GM21619 (cell line): ENCODE measurements around the gene TIMM23.

ENCODE experiments used
- ATAC-seq: cut with Tn5 transposase; IDR thresholded peaks from one replicate; pipeline ENCODE4 v1.9.1; 2021; ENCODE audit not compliant: unreplicated experiment

TIMM23 gene

DNA sequence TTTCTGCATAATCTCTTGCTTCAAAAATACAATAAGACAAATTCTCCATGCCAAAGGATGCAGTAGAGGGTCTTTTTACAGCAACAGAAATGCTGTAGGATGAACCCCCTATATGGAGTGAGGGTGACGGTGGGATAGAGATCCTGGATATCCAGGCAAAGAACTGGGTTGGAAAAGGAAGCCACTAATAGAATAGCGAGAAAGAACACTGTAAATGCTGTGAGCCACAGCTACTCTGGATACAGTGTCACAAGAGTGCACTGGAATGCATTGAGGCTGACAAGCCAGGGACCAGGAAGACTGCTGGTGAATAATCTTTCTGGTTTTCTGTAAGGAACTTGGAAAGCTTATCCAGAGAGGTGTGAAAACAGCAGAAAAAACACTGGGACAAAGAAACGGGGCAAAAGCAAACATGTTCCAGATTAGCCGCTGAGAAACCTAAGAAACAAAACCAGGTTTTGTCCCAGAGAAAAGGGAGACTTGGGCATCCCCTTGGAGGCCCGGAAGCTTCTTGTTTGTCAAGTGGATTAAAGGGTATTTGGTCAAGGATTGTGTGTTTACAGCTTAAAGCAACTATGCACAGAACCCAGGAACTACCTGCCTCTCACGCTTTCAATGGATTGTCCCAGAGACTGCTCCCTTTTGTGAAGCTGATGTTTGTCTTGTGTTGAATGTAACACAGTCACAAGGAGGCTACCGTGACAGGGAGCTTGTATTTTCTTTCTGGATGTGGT lies 79.9 kb downstream of the TIMM23 start:
- ATAC-seq = no peak

DNA sequence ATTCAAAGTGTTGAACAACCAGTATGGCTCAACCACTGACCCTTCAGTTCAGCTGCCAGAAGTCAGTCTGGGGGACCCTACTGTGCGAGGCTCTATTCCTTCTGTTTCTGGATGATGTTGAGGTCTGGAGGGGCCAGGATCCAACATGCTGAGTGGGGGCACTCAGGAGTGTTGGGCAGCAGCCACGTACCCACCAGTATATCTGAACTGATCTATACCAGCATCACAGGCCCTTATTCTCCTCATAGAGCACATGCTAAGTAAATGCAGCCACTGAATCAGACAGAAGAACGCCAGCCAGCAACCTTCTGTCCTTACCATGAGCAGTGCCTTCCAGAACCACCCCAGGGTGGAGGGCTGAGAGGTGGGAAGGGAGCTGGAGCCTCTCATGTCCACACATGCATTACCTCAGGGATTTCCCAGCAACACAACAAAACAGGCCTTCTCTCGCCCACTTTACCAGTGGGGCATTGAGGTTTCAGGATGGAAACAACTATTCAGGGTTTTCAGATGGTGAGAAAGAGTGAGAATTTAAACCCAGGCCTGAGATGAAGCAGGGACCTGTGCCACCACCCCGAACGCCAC lies 80.6 kb downstream of the TIMM23 start:
- ATAC-seq = no peak
